HL-60 (cell line): ENCODE data around the gene TTC1.
A peak's percentile ranks its signal among the peaks of the same experiment; 100 is the strongest.
"Not testable (repeated sequence)": the region's sequence is repeated elsewhere in the genome, so short reads cannot be mapped to it uniquely, and the experiment has no call there.

ENCODE experiments used
- DNase-seq, 2 experiments: peaks; one replicate each; pipeline ENCODE4 v3.0.0-alpha.2; 2010 to 2020; ENCODE audit warnings: low read depth in 1 of 2, low spot score in 1 of 2
- H3K27ac ChIP-seq: fragments of 250-450 bp; sonication (Bioruptor Pico); replicated peaks from 2 replicates; pipeline ENCODE4 v1.5.1; 2020; ENCODE audit warnings: mild to moderate bottlenecking, moderate library complexity
- H3K27me3 ChIP-seq: fragments of 250-450 bp; sonication (Bioruptor Pico); 2 replicates; pipeline ENCODE4 v1.5.1; 2021; ENCODE audit warnings: mild to moderate bottlenecking, moderate library complexity; ENCODE audit not compliant: insufficient read depth, poor library complexity, severe bottlenecking
- H3K4me3 ChIP-seq: replicated peaks from 2 replicates; pipeline ENCODE4 v1.5.1; 2011; ENCODE audit warnings: mild to moderate bottlenecking, control low read depth, low read length; ENCODE audit not compliant: insufficient read depth
- GABPA ChIP-seq: IDR thresholded peaks from 2 replicates; pipeline ENCODE4 v1.6.1; 2012; ENCODE audit warnings: low read depth
- POLR2AphosphoS5 ChIP-seq: IDR thresholded peaks from 2 replicates; pipeline ENCODE4 v1.6.1; 2012; ENCODE audit warnings: low read depth
- SPI1 ChIP-seq: IDR thresholded peaks from 2 replicates; pipeline ENCODE4 v1.6.1; 2012; ENCODE audit warnings: low read depth, mild to moderate bottlenecking, borderline replicate concordance
- TF ChIP-seq, protein P1 (sequence below): IDR thresholded peaks from one replicate; pipeline ENCODE4 v1.5.1; 2011; ENCODE audit warnings: low read length, control low read depth, inconsistent platforms; ENCODE audit not compliant: insufficient read depth
- TF ChIP-seq, protein P2 (sequence below): IDR thresholded peaks from 2 replicates; pipeline ENCODE4 v1.6.1; 2012; ENCODE audit warnings: low read depth; ENCODE audit not compliant: insufficient replicate concordance

The TTC1 gene

DNA sequence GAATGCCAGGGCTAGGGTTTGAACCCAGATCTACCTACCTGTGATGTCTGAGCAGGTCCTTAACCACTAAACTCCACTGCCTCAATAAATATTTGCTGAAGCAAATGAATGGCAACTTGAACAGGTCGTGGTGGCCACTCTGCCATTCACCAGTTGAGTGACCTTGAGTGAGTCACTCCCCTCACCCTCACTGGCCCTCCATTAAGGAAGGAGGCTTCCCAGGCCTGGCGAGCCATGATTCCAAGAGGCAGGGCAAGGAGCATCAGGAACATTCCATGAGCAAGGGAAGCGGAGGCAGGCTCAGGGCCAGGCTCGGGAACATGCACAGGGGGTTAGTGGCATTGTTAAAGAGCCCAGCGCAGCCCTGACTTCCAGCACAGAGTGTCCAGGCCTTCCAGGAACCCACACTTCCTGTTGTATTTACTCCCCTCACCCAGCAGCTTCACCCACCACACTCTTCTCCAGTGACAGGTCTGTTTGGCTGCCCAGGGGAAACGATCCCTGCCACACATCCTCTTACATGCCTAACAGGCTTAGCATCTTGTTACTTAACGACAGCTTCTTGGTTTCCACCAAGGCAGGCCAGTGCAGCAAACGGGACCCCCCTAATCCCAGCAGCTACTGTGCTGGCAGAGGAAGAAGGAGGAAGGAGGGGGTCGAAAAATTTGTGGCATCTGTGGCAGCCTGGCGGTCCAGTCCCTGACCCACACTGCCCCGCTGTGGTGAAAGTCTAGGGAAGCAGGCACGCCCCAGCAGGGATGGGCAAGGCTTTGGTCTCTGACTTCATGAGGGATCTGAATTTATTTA is 43.7 kb upstream of the TTC1 start:
- Histone ChIP-seq H3K27ac (no peak overlapping the region), H3K27me3 (peaks cover 4% of the 10 kb centered on the region), H3K4me3 (no peak overlapping the region)
- TF ChIP-seq, protein P1, sequence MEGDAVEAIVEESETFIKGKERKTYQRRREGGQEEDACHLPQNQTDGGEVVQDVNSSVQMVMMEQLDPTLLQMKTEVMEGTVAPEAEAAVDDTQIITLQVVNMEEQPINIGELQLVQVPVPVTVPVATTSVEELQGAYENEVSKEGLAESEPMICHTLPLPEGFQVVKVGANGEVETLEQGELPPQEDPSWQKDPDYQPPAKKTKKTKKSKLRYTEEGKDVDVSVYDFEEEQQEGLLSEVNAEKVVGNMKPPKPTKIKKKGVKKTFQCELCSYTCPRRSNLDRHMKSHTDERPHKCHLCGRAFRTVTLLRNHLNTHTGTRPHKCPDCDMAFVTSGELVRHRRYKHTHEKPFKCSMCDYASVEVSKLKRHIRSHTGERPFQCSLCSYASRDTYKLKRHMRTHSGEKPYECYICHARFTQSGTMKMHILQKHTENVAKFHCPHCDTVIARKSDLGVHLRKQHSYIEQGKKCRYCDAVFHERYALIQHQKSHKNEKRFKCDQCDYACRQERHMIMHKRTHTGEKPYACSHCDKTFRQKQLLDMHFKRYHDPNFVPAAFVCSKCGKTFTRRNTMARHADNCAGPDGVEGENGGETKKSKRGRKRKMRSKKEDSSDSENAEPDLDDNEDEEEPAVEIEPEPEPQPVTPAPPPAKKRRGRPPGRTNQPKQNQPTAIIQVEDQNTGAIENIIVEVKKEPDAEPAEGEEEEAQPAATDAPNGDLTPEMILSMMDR: peak; percentile 33
- TF ChIP-seq SPI1: no peak
- peak in 1 of 2 experiments; percentile 18 for DNase-seq

DNA sequence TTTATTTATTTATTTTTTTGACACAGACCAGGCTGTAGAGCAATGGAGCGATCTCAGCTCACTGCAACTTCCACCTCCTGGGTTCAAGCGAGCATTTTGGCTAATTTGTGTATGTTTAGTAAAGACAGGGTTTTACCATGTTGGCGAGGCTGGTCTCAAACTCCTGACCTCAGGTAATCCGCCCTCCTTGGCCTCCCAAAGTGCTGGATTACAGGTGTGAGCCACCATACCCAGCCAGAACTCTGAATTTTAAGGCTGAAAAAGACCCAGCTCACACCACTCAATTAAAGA is 43.2 kb upstream of the TTC1 start:
- DNase-seq, H3K27me3 ChIP-seq, H3K27ac ChIP-seq, H3K4me3 ChIP-seq: not testable (repeated sequence)

DNA sequence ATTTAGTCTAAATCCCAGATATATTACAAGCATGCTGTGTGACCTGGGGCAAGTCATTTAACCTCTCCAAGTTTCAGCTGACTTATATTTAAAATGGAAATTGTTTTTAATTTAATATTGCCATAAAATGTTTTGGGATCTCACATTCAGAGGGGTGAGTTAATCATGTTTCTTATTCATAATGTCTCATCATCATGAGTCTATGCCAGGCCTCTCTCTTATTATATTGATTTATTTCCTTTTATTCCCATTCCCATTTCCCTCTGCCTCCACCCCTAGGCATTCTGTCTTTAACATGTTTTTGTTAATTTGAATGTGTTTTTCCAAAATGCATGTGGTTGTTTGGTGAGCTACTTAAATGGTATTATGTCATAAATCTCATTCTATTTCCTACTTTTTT is 39.0 kb upstream of the TTC1 start:
- H3K4me3 ChIP-seq: no peak overlapping the region
- H3K27ac ChIP-seq: no peak overlapping the region
- DNase-seq: no peak
- peaks cover 34% of the 10 kb centered on the region for H3K27me3 ChIP-seq
- TF ChIP-seq, protein P2, sequence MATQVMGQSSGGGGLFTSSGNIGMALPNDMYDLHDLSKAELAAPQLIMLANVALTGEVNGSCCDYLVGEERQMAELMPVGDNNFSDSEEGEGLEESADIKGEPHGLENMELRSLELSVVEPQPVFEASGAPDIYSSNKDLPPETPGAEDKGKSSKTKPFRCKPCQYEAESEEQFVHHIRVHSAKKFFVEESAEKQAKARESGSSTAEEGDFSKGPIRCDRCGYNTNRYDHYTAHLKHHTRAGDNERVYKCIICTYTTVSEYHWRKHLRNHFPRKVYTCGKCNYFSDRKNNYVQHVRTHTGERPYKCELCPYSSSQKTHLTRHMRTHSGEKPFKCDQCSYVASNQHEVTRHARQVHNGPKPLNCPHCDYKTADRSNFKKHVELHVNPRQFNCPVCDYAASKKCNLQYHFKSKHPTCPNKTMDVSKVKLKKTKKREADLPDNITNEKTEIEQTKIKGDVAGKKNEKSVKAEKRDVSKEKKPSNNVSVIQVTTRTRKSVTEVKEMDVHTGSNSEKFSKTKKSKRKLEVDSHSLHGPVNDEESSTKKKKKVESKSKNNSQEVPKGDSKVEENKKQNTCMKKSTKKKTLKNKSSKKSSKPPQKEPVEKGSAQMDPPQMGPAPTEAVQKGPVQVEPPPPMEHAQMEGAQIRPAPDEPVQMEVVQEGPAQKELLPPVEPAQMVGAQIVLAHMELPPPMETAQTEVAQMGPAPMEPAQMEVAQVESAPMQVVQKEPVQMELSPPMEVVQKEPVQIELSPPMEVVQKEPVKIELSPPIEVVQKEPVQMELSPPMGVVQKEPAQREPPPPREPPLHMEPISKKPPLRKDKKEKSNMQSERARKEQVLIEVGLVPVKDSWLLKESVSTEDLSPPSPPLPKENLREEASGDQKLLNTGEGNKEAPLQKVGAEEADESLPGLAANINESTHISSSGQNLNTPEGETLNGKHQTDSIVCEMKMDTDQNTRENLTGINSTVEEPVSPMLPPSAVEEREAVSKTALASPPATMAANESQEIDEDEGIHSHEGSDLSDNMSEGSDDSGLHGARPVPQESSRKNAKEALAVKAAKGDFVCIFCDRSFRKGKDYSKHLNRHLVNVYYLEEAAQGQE: no peak
- TF ChIP-seq GABPA (no peak), POLR2AphosphoS5 (no peak), SPI1 (no peak)
- TF ChIP-seq, protein P1: no peak

DNA sequence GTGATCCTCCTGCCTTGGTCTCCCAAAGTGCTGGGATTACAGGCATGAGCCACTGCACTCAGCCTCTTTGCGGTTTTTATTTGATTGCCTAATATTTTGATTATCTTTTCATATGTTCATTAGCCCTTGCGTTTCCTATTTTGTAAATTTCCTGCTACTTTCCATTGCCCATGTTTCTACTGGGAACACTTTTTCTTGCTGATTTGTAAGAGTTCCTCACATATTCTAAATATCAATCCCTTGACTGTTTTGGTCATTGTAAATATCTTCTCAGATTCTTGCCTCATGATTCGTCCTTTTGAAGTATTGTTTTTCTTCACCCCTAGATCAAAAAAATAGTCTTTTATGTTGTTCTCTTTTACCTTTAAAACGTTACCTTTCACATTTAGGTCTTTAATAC is 37.9 kb upstream of the TTC1 start:
- H3K27ac ChIP-seq: no peak overlapping the region
- H3K27me3 ChIP-seq: peaks cover 34% of the 10 kb centered on the region
- no peak overlapping the region for H3K4me3 ChIP-seq
- TF ChIP-seq SPI1: no peak
- no peak for TF ChIP-seq GABPA
- TF ChIP-seq, protein P2: no peak
- TF ChIP-seq POLR2AphosphoS5: no peak
- TF ChIP-seq, protein P1: no peak
- DNase-seq: no peak
